WTC11 (cell line): ENCODE measurements around the gene RPL13A. TPM values are rescaled to one million over a fixed set of nuclear protein-coding genes. Genes with fewer than 3 reads are reported as not detected.
A peak's percentile ranks its signal among the peaks of the same experiment; 100 is the strongest.

Experiments
- ATAC-seq: fragments of 200-7000 bp; cut with Tn5 transposase; 2 replicates; pipeline ENCODE4 v1.10.0; 2021; ENCODE audit warnings: mild to moderate bottlenecking, moderate library complexity
- CTCF ChIA-PET: fragments of 300-600 bp; sonication (Branson Sonifier 250); formaldehyde crosslinking; loops from one replicate; lab custom pipeline; 2021; ENCODE audit warnings: antibody characterized with exemption; lab: Charles Lee
- POLR2A ChIA-PET: fragments of 350-600 bp; sonication (Branson Sonifier 250); formaldehyde crosslinking; loops from one replicate; lab custom pipeline; 2021; ENCODE audit warnings: antibody characterized with exemption; lab: Charles Lee
- DNase-seq: peaks from one replicate; pipeline ENCODE4 v3.0.0; 2021; ENCODE audit warnings: low spot score
- H3K27ac Mint-ChIP-seq: 2 replicates; pipeline ENCODE4 v1.8.0; 2021; ENCODE audit warnings: mixed read lengths
- H3K27me3 Mint-ChIP-seq: 2 replicates; pipeline ENCODE4 v1.8.0; 2021; ENCODE audit warnings: low read depth, mild to moderate bottlenecking, moderate library complexity, mixed read lengths
- H3K36me3 Mint-ChIP-seq: 2 replicates; pipeline ENCODE4 v1.8.0; 2021; ENCODE audit warnings: mixed read lengths
- H3K4me1 Mint-ChIP-seq: 2 replicates; pipeline ENCODE4 v1.8.0; 2022; ENCODE audit warnings: mixed read lengths
- H3K4me3 Mint-ChIP-seq: 2 replicates; pipeline ENCODE4 v1.8.0; 2021; ENCODE audit warnings: mild to moderate bottlenecking, moderate library complexity, mixed read lengths
- H3K9me3 Mint-ChIP-seq: 2 replicates; pipeline ENCODE4 v1.8.0; 2021; ENCODE audit warnings: mixed read lengths
- ATF1 ChIP-seq: sonication (generic); formaldehyde crosslinking; IDR thresholded peaks from 2 replicates; pipeline ENCODE4 v1.8.1; 2023; ENCODE audit warnings: mild to moderate bottlenecking, moderate library complexity, missing genetic modification reagents
- CREM ChIP-seq: sonication (generic); formaldehyde crosslinking; IDR thresholded peaks from 2 replicates; pipeline ENCODE4 v1.8.1; 2022; ENCODE audit warnings: mild to moderate bottlenecking, missing genetic modification reagents, moderate library complexity
- FOXP1 ChIP-seq: sonication (generic); formaldehyde crosslinking; IDR thresholded peaks from 2 replicates; pipeline ENCODE4 v1.8.0; 2022; ENCODE audit warnings: missing genetic modification reagents, mild to moderate bottlenecking, moderate library complexity, borderline replicate concordance
- GABPB1 ChIP-seq: sonication (generic); formaldehyde crosslinking; IDR thresholded peaks from 2 replicates; pipeline ENCODE4 v1.8.1; 2023; ENCODE audit warnings: mild to moderate bottlenecking, missing genetic modification reagents
- GTF2I ChIP-seq: fragments of 250-450 bp; sonication (Bioruptor Pico); conservative IDR thresholded peaks from 2 replicates; pipeline ENCODE4 v1.4.0; 2021; ENCODE audit warnings: mild to moderate bottlenecking
- HMGA2 ChIP-seq: fragments of 250-450 bp; sonication (Bioruptor Pico); IDR thresholded peaks from 2 replicates; pipeline ENCODE4 v1.4.0; 2021; ENCODE audit warnings: mild to moderate bottlenecking, moderate library complexity
- NFATC4 ChIP-seq: fragments of 250-450 bp; sonication (Bioruptor Pico); IDR thresholded peaks from 2 replicates; pipeline ENCODE4 v1.9.0; 2021; ENCODE audit warnings: mild to moderate bottlenecking
- NFE2L1 ChIP-seq: sonication (generic); formaldehyde crosslinking; IDR thresholded peaks from 2 replicates; pipeline ENCODE4 v1.8.1; 2023; ENCODE audit warnings: missing genetic modification reagents
- NFYB ChIP-seq: sonication (generic); formaldehyde crosslinking; conservative IDR thresholded peaks from 2 replicates; pipeline ENCODE4 v1.8.0; 2022; ENCODE audit warnings: low read depth, missing genetic modification reagents
- OVOL2 ChIP-seq: fragments of 250-450 bp; sonication (Bioruptor Pico); IDR thresholded peaks from 2 replicates; pipeline ENCODE4 v1.9.0; 2021; ENCODE audit warnings: mild to moderate bottlenecking, borderline replicate concordance
- RORB ChIP-seq: fragments of 250-450 bp; sonication (Bioruptor Pico); IDR thresholded peaks from 2 replicates; pipeline ENCODE4 v1.9.0; 2021; ENCODE audit warnings: mild to moderate bottlenecking
- SMAD3 ChIP-seq: sonication (generic); formaldehyde crosslinking; IDR thresholded peaks from 2 replicates; pipeline ENCODE4 v1.8.0; 2022; ENCODE audit warnings: missing genetic modification reagents, mild to moderate bottlenecking, borderline replicate concordance
- SP1 ChIP-seq: sonication (generic); formaldehyde crosslinking; conservative IDR thresholded peaks from 2 replicates; pipeline ENCODE4 v1.8.1; 2022; ENCODE audit warnings: missing genetic modification reagents
- TEAD1 ChIP-seq: sonication (generic); formaldehyde crosslinking; IDR thresholded peaks from 2 replicates; pipeline ENCODE4 v1.8.0; 2022; ENCODE audit warnings: mild to moderate bottlenecking, missing genetic modification reagents
- ZNF121 ChIP-seq: sonication (generic); formaldehyde crosslinking; IDR thresholded peaks from 2 replicates; pipeline ENCODE4 v1.8.0; 2023; ENCODE audit warnings: missing genetic modification reagents
- ZNF219 ChIP-seq: sonication (generic); formaldehyde crosslinking; IDR thresholded peaks from 2 replicates; pipeline ENCODE4 v1.8.0; 2023; ENCODE audit warnings: missing genetic modification reagents, mild to moderate bottlenecking, borderline replicate concordance
- ZNF232 ChIP-seq: sonication (generic); formaldehyde crosslinking; IDR thresholded peaks from 2 replicates; pipeline ENCODE4 v1.8.0; 2022; ENCODE audit warnings: mild to moderate bottlenecking, missing genetic modification reagents
- ZNF671 ChIP-seq: fragments of 250-450 bp; sonication (Bioruptor Pico); IDR thresholded peaks from 2 replicates; pipeline ENCODE4 v1.8.0; 2021; ENCODE audit warnings: mild to moderate bottlenecking
- total RNA-seq: library from RNA; stranded (reverse); gene quantifications from 3 replicates; pipeline ENCODE4 v1.2.3, GENCODE V29; 2021
- TF ChIP-seq, protein P1 (sequence below): sonication (generic); formaldehyde crosslinking; IDR thresholded peaks from 2 replicates; pipeline ENCODE4 v1.8.0; 2022; ENCODE audit warnings: mild to moderate bottlenecking, missing genetic modification reagents
- TF ChIP-seq, protein P2 (sequence below): fragments of 250-450 bp; sonication (Bioruptor Pico); IDR thresholded peaks from 2 replicates; pipeline ENCODE4 v1.9.0; 2021; ENCODE audit warnings: moderate library complexity, mild to moderate bottlenecking, inconsistent platforms, borderline replicate concordance
- TF ChIP-seq, protein P3 (sequence below): sonication (generic); formaldehyde crosslinking; conservative IDR thresholded peaks from 2 replicates; pipeline ENCODE4 v1.8.1; 2022; ENCODE audit warnings: mild to moderate bottlenecking, missing genetic modification reagents
- TF ChIP-seq, protein P4 (sequence below): fragments of 250-450 bp; sonication (Bioruptor Pico); IDR thresholded peaks from 2 replicates; pipeline ENCODE4 v2.1.2; 2022; ENCODE audit warnings: mild to moderate bottlenecking, moderate library complexity
- TF ChIP-seq, protein P5 (sequence below): sonication (generic); formaldehyde crosslinking; IDR thresholded peaks from 2 replicates; pipeline ENCODE4 v1.8.0; 2022; ENCODE audit warnings: missing genetic modification reagents

RPL13A gene
- total RNA-seq, 1 experiment from 2014 or later, result 3,861 TPM

DNA sequence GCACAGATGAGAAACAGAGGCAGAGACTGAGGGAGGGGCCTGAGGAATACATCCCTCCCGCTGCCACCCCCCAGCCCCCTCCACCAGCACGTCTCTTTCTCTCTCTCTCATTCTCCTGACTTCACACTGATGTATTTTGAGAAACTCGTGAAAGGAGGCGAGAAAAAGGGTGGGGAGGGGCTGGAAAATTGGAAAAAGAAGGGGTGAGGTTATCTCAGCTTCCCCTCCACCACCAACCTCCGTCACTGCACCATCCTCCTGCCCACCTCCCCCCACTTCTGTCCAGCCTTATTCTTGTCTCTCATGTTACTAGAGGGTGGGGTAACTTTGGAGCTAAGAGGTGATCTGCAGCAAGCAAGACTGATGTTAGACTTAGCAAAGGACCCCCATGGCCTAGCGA is 47.6 kb upstream of the RPL13A start:
- DNase-seq (no peak), ATAC-seq (no peak)
- H3K27ac Mint-ChIP-seq, result no peak overlapping the region
- peaks cover 76% of the 10 kb centered on the region for H3K27me3 Mint-ChIP-seq
- ChIA-PET CTCF (interaction anchor here (0.6 to 1.0 kb wide), 2 partner anchors 14 to 1673 kb away, joined by 3 to 4 read pairs; no protein-coding TSS in a partner anchor), POLR2A (no interaction called here)
- H3K9me3 Mint-ChIP-seq, result peaks cover 7% of the 10 kb centered on the region
- no peaks in the 10 kb centered on the region for H3K36me3 Mint-ChIP-seq
- peaks cover 36% of the 10 kb centered on the region for H3K4me1 Mint-ChIP-seq
- TF ChIP-seq, protein P1, sequence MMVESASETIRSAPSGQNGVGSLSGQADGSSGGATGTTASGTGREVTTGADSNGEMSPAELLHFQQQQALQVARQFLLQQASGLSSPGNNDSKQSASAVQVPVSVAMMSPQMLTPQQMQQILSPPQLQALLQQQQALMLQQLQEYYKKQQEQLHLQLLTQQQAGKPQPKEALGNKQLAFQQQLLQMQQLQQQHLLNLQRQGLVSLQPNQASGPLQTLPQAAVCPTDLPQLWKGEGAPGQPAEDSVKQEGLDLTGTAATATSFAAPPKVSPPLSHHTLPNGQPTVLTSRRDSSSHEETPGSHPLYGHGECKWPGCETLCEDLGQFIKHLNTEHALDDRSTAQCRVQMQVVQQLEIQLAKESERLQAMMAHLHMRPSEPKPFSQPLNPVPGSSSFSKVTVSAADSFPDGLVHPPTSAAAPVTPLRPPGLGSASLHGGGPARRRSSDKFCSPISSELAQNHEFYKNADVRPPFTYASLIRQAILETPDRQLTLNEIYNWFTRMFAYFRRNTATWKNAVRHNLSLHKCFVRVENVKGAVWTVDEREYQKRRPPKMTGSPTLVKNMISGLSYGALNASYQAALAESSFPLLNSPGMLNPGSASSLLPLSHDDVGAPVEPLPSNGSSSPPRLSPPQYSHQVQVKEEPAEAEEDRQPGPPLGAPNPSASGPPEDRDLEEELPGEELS (CRISPR knock-in tag), result no peak
- TF ChIP-seq GABPB1 (CRISPR knock-in tag) (no peak), NFYB (CRISPR knock-in tag) (no peak), OVOL2 (CRISPR knock-in tag) (no peak), ZNF219 (CRISPR knock-in tag) (no peak), GTF2I (CRISPR knock-in tag) (no peak), ATF1 (CRISPR knock-in tag) (no peak), ZNF232 (CRISPR knock-in tag) (no peak), CREM (CRISPR knock-in tag) (no peak), SMAD3 (CRISPR knock-in tag) (no peak), ZNF121 (CRISPR knock-in tag) (no peak), TEAD1 (CRISPR knock-in tag) (no peak), FOXP1 (CRISPR knock-in tag) (no peak), HMGA2 (no peak)
- TF ChIP-seq, protein P2, sequence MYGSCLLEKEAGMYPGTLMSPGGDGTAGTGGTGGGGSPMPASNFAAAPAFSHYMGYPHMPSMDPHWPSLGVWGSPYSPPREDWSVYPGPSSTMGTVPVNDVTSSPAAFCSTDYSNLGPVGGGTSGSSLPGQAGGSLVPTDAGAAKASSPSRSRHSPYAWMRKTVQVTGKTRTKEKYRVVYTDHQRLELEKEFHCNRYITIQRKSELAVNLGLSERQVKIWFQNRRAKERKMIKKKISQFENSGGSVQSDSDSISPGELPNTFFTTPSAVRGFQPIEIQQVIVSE (CRISPR knock-in tag), result no peak
- TF ChIP-seq, protein P3, sequence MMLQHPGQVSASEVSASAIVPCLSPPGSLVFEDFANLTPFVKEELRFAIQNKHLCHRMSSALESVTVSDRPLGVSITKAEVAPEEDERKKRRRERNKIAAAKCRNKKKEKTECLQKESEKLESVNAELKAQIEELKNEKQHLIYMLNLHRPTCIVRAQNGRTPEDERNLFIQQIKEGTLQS (CRISPR knock-in tag), result no peak
- no peak overlapping the region for H3K4me3 Mint-ChIP-seq

DNA sequence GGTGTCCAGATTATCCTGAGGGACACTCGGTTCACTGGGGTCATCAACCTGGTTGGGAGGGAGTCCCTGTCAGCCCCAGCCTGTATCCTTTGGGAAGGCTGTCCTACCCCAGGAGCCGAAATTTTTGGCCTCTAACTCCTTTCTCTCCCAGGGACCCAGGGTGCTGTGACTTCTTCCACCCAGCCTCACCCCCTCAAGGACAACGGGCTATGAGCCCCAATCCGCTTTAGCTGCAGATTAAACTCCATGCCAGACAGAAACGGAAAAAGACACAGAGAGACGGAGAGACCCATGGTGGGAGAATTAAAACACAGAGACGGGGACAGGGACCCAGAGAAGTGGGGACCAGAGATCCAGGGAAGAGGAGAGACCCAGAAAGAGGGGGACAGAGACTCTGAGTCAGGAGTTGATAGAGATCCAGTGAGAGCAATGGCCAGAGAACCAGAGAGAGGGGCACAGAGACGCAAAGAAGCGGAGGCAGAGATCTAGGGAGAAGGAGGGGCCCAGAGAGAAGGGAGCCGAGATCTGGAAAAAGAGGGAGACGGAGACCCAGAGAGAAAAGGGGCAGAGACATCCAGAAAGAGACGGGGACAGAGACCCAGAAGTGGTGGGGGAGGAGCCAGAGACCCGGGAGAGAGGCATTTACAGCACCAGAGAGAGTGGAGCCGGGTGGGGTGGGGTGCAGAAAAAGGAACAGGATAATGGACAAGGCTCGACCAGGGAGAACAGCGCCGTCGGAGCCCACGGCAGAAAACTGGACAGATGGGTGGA is 46.8 kb upstream of the RPL13A start:
- no peak for DNase-seq
- CTCF ChIA-PET, result interaction anchor here (0.6 to 2.8 kb wide), 8 partner anchors 11 to 1673 kb away, joined by 4 to 34 read pairs (median 10); partner anchors contain the start of genes ALDH16A1, GFY and PIH1D1
- H3K27me3 Mint-ChIP-seq, result peaks cover 68% of the 10 kb centered on the region

DNA sequence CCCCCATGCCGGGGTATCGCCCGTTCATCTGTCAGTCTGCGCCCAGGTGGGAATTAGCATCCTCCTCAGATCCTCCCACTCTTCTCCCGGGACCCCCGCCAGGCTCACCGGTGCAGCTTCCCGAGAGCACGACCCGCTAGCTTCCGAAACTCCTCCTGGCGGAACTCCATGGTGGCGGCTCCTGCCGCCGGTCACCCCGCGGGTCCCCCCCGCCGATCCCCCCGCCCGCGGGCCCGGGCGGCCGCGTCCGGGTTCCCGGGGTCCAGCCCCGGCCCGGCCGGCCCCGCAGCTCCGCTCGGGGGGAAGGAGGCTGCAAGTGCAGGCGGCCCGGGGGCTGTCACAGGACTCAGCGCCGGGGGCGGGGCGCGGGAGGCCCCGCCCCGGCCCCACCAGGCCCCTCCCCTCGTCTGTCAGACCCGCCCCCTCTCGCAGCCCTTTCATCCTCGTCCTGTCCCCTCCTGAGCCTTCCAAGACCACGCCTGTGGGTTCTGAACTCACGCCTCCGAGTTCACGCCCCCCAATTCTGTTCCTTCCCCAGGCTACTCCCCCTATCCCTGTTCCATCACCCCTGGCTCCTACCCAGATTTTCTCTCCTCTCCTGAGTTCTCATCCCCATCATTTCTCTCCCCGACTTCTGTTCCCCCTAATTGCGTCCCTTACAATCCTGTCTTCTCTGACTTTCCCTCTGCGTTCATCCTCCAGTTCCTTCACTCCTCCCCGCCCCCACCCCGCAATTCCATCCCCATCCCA is 46.0 kb upstream of the RPL13A start, which contains the start of gene SLC17A7:
Gene SLC17A7 (minus strand): TSS at position 318 of the 750 bp plus-strand sequence. CDS start 148 bp downstream, at position 170.
- ChIA-PET CTCF (interaction anchor here (0.6 to 2.8 kb wide), 13 partner anchors 11 to 114 kb away, joined by 3 to 34 read pairs (median 11); partner anchors contain the start of genes ALDH16A1, DKKL1, GFY and PIH1D1), POLR2A (interaction anchor here (0.6 to 1.3 kb wide), 4 partner anchors 38 to 625 kb away, joined by 4 read pairs; partner anchors contain the start of gene DKKL1)
- Mint-ChIP-seq H3K27me3 (peaks cover 60% of the 10 kb centered on the region), H3K4me1 (peaks cover 28% of the 10 kb centered on the region), H3K27ac (peak within 1 kb of the TSS; percentile 81), H3K4me3 (peak within 1 kb of the TSS; percentile 66), H3K9me3 (no peaks in the 10 kb centered on the region), H3K36me3 (peaks cover 3% of the 10 kb centered on the region)
- DNase-seq, result peak; percentile 85
- no peak for TF ChIP-seq NFATC4 (CRISPR knock-in tag)
- TF ChIP-seq, protein P4, sequence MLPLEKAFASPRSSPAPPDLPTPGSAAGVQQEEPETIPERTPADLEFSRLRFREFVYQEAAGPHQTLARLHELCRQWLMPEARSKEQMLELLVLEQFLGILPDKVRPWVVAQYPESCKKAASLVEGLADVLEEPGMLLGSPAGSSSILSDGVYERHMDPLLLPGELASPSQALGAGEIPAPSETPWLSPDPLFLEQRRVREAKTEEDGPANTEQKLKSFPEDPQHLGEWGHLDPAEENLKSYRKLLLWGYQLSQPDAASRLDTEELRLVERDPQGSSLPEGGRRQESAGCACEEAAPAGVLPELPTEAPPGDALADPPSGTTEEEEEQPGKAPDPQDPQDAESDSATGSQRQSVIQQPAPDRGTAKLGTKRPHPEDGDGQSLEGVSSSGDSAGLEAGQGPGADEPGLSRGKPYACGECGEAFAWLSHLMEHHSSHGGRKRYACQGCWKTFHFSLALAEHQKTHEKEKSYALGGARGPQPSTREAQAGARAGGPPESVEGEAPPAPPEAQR (CRISPR knock-in tag), result no peak
- TF ChIP-seq ZNF671 (CRISPR knock-in tag), result no peak
- TF ChIP-seq NFE2L1 (CRISPR knock-in tag), result no peak
- TF ChIP-seq, protein P5, sequence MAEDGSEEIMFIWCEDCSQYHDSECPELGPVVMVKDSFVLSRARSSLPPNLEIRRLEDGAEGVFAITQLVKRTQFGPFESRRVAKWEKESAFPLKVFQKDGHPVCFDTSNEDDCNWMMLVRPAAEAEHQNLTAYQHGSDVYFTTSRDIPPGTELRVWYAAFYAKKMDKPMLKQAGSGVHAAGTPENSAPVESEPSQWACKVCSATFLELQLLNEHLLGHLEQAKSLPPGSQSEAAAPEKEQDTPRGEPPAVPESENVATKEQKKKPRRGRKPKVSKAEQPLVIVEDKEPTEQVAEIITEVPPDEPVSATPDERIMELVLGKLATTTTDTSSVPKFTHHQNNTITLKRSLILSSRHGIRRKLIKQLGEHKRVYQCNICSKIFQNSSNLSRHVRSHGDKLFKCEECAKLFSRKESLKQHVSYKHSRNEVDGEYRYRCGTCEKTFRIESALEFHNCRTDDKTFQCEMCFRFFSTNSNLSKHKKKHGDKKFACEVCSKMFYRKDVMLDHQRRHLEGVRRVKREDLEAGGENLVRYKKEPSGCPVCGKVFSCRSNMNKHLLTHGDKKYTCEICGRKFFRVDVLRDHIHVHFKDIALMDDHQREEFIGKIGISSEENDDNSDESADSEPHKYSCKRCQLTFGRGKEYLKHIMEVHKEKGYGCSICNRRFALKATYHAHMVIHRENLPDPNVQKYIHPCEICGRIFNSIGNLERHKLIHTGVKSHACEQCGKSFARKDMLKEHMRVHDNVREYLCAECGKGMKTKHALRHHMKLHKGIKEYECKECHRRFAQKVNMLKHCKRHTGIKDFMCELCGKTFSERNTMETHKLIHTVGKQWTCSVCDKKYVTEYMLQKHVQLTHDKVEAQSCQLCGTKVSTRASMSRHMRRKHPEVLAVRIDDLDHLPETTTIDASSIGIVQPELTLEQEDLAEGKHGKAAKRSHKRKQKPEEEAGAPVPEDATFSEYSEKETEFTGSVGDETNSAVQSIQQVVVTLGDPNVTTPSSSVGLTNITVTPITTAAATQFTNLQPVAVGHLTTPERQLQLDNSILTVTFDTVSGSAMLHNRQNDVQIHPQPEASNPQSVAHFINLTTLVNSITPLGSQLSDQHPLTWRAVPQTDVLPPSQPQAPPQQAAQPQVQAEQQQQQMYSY (CRISPR knock-in tag), result peak; percentile 78
- TF ChIP-seq RORB (CRISPR knock-in tag), result no peak
- ATAC-seq, result peak; percentile 9

More for the DNA sequence above, 46.8 kb upstream of the RPL13A start:
- peaks cover 32% of the 10 kb centered on the region for H3K4me1 Mint-ChIP-seq
- H3K36me3 Mint-ChIP-seq, result no peaks in the 10 kb centered on the region
- H3K4me3 Mint-ChIP-seq, result peak overlapping the region; percentile 66
- no peak for ATAC-seq
- POLR2A ChIA-PET, result interaction anchor here (0.6 to 0.7 kb wide), 2 partner anchors 50 to 625 kb away, joined by 4 read pairs; no protein-coding TSS in a partner anchor
- no peaks in the 10 kb centered on the region for H3K9me3 Mint-ChIP-seq
- TF ChIP-seq SP1 (CRISPR knock-in tag) (0 out of 2 replicates have a peak, but pooled peaks have one; percentile 7), OVOL2 (CRISPR knock-in tag) (no peak)
- no peak overlapping the region for H3K27ac Mint-ChIP-seq
